Measurements from ENCODE around the gene NEUROG1.

Gene NEUROG1

GRCh38 chr5:135565266-135565665, 29.5 kb upstream of the NEUROG1 start:
- H3K27ac ChIP-seq (ENCODE audit: poor library complexity, severe bottlenecking): no peak overlapping the region
- no peak for TF ChIP-seq CTCF (IDR thresholded peaks at IDR 0.05; ENCODE audit: poor library complexity, severe bottlenecking)
- H3K27me3 ChIP-seq (ENCODE audit: insufficient read depth, poor library complexity, severe bottlenecking): no peaks in the 10 kb centered on the region
- no peak for DNase-seq (ENCODE audit: low spot score)
- no peak overlapping the region for H3K4me3 ChIP-seq (ENCODE audit: severe bottlenecking)
- no peaks in the 10 kb centered on the region for H3K9me3 ChIP-seq (ENCODE audit: severe bottlenecking)
- ATAC-seq (ENCODE audit: low read depth): no peak
- no peaks in the 10 kb centered on the region for H3K4me1 ChIP-seq (ENCODE audit: insufficient read depth, poor library complexity, severe bottlenecking)
- H3K36me3 ChIP-seq (ENCODE audit: low read depth): no peaks in the 10 kb centered on the region

- Histone ChIP-seq H3K4me1 (ENCODE audit: insufficient read depth, poor library complexity, severe bottlenecking) (no peaks in the 10 kb centered on the region), H3K4me3 (ENCODE audit: severe bottlenecking) (no peak overlapping the region), H3K36me3 (ENCODE audit: low read depth) (no peaks in the 10 kb centered on the region), H3K27ac (ENCODE audit: poor library complexity, severe bottlenecking) (no peak overlapping the region), H3K9me3 (ENCODE audit: severe bottlenecking) (no peaks in the 10 kb centered on the region), H3K27me3 (ENCODE audit: insufficient read depth, poor library complexity, severe bottlenecking) (no peaks in the 10 kb centered on the region)
- TF ChIP-seq CTCF (IDR thresholded peaks at IDR 0.05; ENCODE audit: poor library complexity, severe bottlenecking): no peak
- ATAC-seq (ENCODE audit: low read depth) (no peak), DNase-seq (ENCODE audit: low spot score) (no peak)
Measured at GRCh38 chr5:135564331-135564730, 28.6 kb upstream of the NEUROG1 start.

- DNase-seq (ENCODE audit: low spot score) (no peak), ATAC-seq (ENCODE audit: low read depth) (no peak)
- H3K9me3 ChIP-seq (ENCODE audit: severe bottlenecking): no peaks in the 10 kb centered on the region
- TF ChIP-seq CTCF (IDR thresholded peaks at IDR 0.05; ENCODE audit: poor library complexity, severe bottlenecking): no peak
- no peaks in the 10 kb centered on the region for H3K4me1 ChIP-seq (ENCODE audit: insufficient read depth, poor library complexity, severe bottlenecking)
- H3K27me3 ChIP-seq (ENCODE audit: insufficient read depth, poor library complexity, severe bottlenecking): no peaks in the 10 kb centered on the region
- H3K36me3 ChIP-seq (ENCODE audit: low read depth): no peaks in the 10 kb centered on the region
- no peak overlapping the region for H3K4me3 ChIP-seq (ENCODE audit: severe bottlenecking)
- no peak overlapping the region for H3K27ac ChIP-seq (ENCODE audit: poor library complexity, severe bottlenecking)
Measured at GRCh38 chr5:135561266-135561665, 25.5 kb upstream of the NEUROG1 start.

GRCh38 chr5:135560858-135561257, 25.1 kb upstream of the NEUROG1 start:
- Histone ChIP-seq H3K4me1 (ENCODE audit: insufficient read depth, poor library complexity, severe bottlenecking) (no peaks in the 10 kb centered on the region), H3K27ac (ENCODE audit: poor library complexity, severe bottlenecking) (no peak overlapping the region), H3K36me3 (ENCODE audit: low read depth) (no peaks in the 10 kb centered on the region), H3K27me3 (ENCODE audit: insufficient read depth, poor library complexity, severe bottlenecking) (no peaks in the 10 kb centered on the region), H3K4me3 (ENCODE audit: severe bottlenecking) (no peak overlapping the region), H3K9me3 (ENCODE audit: severe bottlenecking) (no peaks in the 10 kb centered on the region)
- peak; percentile 91 for ATAC-seq (ENCODE audit: low read depth)
- peak; percentile 96 for TF ChIP-seq CTCF (IDR thresholded peaks at IDR 0.05; ENCODE audit: poor library complexity, severe bottlenecking)
- no peak for DNase-seq (ENCODE audit: low spot score)

GRCh38 chr5:135559354-135559753, 23.6 kb upstream of the NEUROG1 start:
- Histone ChIP-seq H3K4me1 (ENCODE audit: insufficient read depth, poor library complexity, severe bottlenecking) (no peaks in the 10 kb centered on the region), H3K4me3 (ENCODE audit: severe bottlenecking) (no peak overlapping the region), H3K36me3 (ENCODE audit: low read depth) (no peaks in the 10 kb centered on the region), H3K27ac (ENCODE audit: poor library complexity, severe bottlenecking) (no peak overlapping the region), H3K27me3 (ENCODE audit: insufficient read depth, poor library complexity, severe bottlenecking) (no peaks in the 10 kb centered on the region), H3K9me3 (ENCODE audit: severe bottlenecking) (no peaks in the 10 kb centered on the region)
- no peak for TF ChIP-seq CTCF (IDR thresholded peaks at IDR 0.05; ENCODE audit: poor library complexity, severe bottlenecking)
- ATAC-seq (ENCODE audit: low read depth) (peak; percentile 53; the same call in 2 of the 3 replicates), DNase-seq (ENCODE audit: low spot score) (no peak)

All from RWPE2 (cell line).